ENCODE measurements around the gene EGLN2. TPM values are rescaled to one million over a fixed set of nuclear protein-coding genes. Genes with fewer than 3 reads are reported as not detected.
"Not testable (repeated sequence)": the region's sequence is repeated elsewhere in the genome, so short reads cannot be mapped to it uniquely, and the experiment has no call there.

Gene EGLN2
- total RNA-seq, 1 experiment from 2014 or later: 56.2 TPM

DNA sequence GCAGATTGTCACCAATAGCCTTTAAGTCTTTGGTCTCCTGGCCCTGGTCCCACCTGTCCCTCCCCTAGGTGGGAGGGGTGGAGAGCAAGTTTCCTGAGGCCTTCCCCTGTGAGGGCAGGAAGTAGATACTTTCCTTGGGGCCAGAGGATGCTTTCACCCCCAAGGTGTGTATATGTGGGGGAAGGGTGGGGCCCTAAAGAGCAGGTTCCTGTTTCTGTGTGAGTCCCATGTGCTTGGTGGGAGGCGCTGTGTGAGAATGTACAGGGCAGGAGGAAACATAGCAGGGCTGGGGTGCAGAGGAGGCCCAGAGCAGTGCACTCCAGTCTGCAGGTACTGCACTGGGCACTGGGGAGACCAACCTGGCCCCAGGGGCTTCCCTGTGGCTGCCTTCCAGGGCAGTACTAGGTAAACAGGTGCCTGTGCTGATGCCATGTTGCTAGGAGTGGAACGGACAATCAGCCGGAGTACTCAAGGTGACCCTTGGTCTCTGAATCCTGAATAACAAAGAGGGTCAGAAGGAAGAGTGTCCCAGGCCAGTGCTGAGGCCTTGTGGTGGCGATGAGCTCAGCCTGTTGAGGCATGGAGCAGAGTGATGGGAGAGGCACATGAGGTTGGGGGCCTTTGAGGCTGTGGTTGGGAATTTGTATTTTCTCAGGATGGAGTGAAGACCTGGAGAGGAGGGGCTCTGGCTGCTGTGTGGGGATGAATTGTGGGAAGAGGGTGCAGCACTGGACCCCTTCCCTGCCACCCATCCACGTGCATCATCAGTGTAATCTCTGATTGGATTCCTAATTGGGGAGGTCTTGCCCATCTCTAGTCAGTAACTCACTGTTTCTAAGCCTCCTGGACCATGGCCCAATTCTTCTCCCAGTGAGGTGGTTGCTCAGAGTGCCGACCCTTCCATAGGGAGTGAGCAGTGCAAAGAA, 5.1 kb downstream of the EGLN2 start:
- Histone ChIP-seq H3K9me3 (replicated peaks) (no peaks in the 10 kb centered on the region), H3K4me1 (no peaks in the 10 kb centered on the region), H3K27me3 (no peaks in the 10 kb centered on the region), H3K36me3 (peaks cover 64% of the 10 kb centered on the region), H3K27ac (no peak overlapping the region), H3K4me3 (no peak overlapping the region)
- no peak for DNase-seq

DNA sequence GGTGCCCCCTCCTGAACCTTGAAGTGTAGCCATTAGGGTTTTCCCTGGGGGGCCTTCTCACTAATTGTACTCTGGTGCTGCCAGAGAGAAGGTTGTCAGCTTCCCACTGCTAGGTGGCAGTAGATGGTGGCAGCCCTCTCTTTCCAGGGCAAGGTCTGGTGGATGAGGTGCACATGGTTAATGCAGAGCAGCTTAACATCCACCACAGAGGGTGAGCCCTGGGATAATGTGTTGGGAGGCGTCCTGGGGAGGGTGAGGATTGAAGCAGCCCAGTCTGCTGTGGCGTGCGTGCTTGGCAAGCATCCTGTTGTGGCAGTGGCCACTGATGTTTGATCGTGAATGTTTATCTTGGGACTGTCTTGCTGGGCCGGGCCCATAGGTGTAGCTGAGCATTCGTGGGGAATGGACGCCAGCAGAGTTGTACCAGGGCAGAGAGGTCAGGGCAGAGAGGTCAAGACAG, 5.8 kb downstream of the EGLN2 start:
- no peak for DNase-seq
- no peaks in the 10 kb centered on the region for H3K4me1 ChIP-seq
- no peak overlapping the region for H3K27ac ChIP-seq
- no peaks in the 10 kb centered on the region for H3K9me3 ChIP-seq (replicated peaks)
- H3K4me3 ChIP-seq: no peak overlapping the region
- peaks cover 64% of the 10 kb centered on the region for H3K36me3 ChIP-seq
- H3K27me3 ChIP-seq: no peaks in the 10 kb centered on the region

DNA sequence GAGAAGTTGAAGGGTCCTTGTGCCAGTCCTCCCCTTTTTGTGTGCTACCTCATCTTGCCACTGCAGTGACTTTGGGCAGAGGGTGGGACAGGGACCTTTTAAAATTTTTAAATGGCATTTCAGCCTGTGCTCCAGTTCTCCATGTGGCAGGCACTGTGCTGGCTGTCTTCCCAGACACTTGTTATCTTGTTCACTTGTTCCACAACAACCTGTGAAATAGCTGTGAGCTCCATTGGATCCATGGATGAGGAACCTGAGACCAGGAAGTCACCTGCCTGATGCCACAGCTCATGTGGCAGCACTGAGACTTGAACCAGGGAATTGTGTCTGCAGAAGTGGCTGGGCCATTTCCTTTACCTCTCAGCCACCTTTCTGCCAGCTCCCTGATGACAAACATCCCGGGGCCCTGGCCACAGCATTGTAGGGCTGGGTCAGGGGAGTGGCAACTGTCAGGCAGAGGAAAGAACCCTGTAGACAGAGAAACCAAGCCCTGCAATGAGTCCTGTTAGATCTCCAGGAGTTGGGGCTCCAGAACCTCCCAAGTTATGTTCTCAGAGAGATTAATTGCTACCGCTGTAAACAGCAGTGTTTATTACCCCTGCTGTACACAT, 6.4 kb downstream of the EGLN2 start:
- Histone ChIP-seq H3K36me3 (peaks cover 64% of the 10 kb centered on the region), H3K9me3 (replicated peaks) (no peaks in the 10 kb centered on the region), H3K27me3 (no peaks in the 10 kb centered on the region), H3K4me1 (no peaks in the 10 kb centered on the region), H3K27ac (no peak overlapping the region), H3K4me3 (no peak overlapping the region)
- DNase-seq: no peak

DNA sequence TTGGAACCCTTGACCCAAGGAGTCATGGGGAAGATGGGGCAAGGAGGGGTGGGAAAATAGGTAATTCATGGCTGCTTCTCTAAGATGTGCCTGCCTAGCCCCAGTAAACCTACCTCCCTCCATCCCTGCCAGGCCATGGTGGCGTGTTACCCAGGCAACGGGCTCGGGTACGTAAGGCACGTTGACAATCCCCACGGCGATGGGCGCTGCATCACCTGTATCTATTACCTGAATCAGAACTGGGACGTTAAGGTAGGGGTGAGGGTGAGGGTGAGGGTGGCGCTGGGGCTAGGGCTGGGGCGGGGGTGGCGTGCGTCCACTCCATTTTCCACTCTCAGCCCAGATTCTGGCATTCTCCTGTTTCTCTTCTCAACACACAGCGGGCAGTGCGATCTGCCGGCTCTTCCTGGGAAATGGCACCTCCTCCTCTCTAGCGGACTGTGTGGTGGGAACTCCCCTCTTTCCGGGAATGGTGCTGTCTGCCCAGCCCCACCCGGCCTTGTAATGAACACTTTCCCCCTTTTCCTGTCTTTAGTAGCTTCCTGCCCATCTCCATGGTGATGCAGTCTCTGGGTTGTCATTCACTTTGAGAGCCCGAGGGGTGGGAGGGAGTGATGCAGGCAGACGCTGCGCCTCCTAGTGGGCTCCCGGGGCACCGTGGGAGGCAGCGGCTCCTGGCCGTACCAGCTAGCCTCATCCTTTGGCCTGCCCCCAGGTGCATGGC, 7.6 kb downstream of the EGLN2 start:
- Histone ChIP-seq H3K27me3 (no peaks in the 10 kb centered on the region), H3K36me3 (peaks cover 57% of the 10 kb centered on the region), H3K4me3 (no peak overlapping the region), H3K27ac (no peak overlapping the region), H3K4me1 (no peaks in the 10 kb centered on the region), H3K9me3 (replicated peaks) (no peaks in the 10 kb centered on the region)
- DNase-seq: peak in 1 of 2 experiments; percentile 29

DNA sequence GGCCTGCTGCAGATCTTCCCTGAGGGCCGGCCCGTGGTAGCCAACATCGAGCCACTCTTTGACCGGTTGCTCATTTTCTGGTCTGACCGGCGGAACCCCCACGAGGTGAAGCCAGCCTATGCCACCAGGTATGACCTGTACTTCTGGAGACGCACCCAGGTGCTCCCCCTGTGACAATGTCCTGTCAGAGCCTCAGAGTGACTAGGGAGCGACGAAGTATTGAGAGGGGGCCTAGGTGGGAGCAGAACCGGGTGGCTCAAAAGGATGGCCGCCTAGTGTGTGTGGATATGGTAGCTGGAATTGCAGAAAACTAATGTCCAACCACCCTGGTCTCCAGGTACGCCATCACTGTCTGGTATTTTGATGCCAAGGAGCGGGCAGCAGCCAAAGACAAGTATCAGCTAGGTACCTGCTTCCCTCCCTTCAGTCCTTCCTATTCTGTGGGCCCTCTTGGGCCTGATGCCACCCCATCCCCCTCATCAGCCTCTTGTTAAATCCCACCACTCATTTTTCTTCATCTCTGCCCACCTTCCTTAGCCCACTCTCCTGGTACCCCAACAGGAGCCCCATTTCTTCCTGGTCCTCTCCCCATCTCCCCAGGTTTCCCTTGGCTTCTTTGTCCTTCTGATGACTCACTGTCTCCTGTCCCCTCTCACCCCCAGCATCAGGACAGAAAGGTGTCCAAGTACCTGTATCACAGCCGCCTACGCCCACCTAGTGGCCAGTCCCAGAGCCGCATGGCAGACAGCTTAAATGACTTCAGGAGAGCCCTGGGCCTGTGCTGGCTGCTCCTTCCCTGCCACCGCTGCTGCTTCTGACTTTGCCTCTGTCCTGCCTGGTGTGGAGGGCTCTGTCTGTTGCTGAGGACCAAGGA, 8.4 kb downstream of the EGLN2 start:
- Histone ChIP-seq H3K27me3 (no peaks in the 10 kb centered on the region), H3K36me3 (peaks cover 52% of the 10 kb centered on the region), H3K4me3 (no peak overlapping the region), H3K9me3 (replicated peaks) (no peaks in the 10 kb centered on the region), H3K27ac (no peak overlapping the region), H3K4me1 (no peaks in the 10 kb centered on the region)
- DNase-seq: no peak

DNA sequence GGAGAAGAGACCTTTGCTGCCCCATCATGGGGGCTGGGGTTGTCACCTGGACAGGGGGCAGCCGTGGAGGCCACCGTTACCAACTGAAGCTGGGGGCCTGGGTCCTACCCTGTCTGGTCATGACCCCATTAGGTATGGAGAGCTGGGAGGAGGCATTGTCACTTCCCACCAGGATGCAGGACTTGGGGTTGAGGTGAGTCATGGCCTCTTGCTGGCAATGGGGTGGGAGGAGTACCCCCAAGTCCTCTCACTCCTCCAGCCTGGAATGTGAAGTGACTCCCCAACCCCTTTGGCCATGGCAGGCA, 9.0 kb downstream of the EGLN2 start:
- Histone ChIP-seq H3K27ac (no peak overlapping the region), H3K9me3 (replicated peaks) (no peaks in the 10 kb centered on the region), H3K4me3 (no peak overlapping the region), H3K27me3 (no peaks in the 10 kb centered on the region), H3K4me1 (no peaks in the 10 kb centered on the region), H3K36me3 (peaks cover 48% of the 10 kb centered on the region)
- DNase-seq: no peak

DNA sequence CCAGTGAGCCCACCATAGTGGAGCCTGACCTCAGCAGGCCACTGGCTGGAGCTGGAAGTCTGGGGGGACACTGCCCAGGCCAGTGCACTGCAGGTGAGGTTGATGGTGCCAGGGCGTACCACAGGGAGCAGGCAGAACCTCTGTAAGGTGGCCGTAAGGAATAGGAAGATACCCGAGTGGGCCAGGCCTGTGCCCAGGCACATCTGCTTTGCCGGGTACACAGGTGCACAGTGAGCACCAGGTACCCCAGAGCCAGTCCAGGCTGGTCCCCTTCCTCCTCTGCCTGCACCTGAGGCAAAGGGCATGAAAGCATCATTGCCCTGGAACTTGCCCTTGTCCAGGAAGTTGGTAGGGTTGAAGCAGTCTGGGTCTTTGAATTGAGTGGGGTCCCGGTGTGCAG, 9.5 kb downstream of the EGLN2 start:
- no peaks in the 10 kb centered on the region for H3K27me3 ChIP-seq
- H3K27ac ChIP-seq: no peak overlapping the region
- no peaks in the 10 kb centered on the region for H3K4me1 ChIP-seq
- no peaks in the 10 kb centered on the region for H3K9me3 ChIP-seq (replicated peaks)
- peaks cover 47% of the 10 kb centered on the region for H3K36me3 ChIP-seq
- H3K4me3 ChIP-seq: no peak overlapping the region
- no peak for DNase-seq

DNA sequence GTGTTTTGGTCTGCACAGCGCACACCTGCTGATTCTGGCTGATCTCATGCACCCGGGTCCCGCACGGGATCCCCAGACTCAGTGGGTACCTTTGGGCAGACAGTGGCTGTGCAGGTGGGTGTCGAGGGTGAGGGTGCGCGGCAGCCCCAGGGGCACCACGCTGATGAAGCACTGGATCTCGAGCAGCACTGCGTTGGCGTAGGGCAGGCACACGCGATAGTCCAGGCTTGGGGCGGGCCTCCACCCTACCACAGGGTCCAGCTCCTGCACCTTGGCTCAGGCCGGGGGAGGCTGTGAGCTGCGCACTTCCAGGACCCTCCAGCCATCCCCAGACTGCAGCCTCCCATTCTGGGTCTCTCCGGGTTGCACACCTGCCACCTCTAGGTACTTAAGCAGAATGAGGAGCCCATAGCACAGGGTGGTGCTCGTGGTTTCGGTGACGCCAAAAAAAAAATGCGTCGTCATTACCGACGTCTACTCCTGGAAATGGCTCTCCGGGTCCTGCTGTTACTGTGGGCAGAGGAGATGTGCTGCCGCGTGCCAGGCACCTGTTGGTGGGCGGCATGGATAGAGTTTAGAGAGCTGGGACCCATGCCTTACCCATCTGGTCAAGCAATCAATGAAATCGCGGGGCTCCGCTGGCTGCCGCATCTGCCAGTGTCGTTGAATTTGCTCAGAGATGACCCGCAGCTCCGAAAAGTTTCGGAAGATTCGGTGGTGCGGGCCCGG, 10.5 kb downstream of the EGLN2 start:
- H3K27me3 ChIP-seq: no peaks in the 10 kb centered on the region
- H3K4me3 ChIP-seq: no peak overlapping the region
- no peak for DNase-seq
- no peak overlapping the region for H3K27ac ChIP-seq
- peaks cover 42% of the 10 kb centered on the region for H3K36me3 ChIP-seq
- no peaks in the 10 kb centered on the region for H3K9me3 ChIP-seq (replicated peaks)
- H3K4me1 ChIP-seq: no peaks in the 10 kb centered on the region

DNA sequence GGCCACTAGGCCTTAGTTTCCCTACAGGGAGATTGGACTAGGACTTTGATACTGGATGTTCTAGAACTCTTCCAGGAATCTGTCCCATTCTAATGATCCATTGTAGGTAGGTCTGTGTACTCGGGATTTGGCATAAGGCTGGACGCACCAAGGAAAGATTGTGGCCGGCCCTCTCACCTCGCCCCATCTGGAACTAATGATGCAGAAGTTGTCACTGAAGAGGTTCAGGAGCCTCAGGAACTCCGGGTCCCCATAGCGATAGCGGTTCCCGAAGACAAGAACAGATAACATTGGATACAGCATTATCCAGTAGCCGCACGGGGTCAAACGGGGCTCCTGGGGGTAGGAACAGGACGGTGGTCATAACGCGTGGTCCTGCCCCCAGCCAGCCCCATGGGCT, 11.2 kb downstream of the EGLN2 start:
- Histone ChIP-seq H3K4me1 (no peaks in the 10 kb centered on the region), H3K4me3 (no peak overlapping the region), H3K27me3 (no peaks in the 10 kb centered on the region), H3K27ac (no peak overlapping the region), H3K9me3 (replicated peaks) (no peaks in the 10 kb centered on the region), H3K36me3 (peaks cover 38% of the 10 kb centered on the region)
- DNase-seq: no peak

DNA sequence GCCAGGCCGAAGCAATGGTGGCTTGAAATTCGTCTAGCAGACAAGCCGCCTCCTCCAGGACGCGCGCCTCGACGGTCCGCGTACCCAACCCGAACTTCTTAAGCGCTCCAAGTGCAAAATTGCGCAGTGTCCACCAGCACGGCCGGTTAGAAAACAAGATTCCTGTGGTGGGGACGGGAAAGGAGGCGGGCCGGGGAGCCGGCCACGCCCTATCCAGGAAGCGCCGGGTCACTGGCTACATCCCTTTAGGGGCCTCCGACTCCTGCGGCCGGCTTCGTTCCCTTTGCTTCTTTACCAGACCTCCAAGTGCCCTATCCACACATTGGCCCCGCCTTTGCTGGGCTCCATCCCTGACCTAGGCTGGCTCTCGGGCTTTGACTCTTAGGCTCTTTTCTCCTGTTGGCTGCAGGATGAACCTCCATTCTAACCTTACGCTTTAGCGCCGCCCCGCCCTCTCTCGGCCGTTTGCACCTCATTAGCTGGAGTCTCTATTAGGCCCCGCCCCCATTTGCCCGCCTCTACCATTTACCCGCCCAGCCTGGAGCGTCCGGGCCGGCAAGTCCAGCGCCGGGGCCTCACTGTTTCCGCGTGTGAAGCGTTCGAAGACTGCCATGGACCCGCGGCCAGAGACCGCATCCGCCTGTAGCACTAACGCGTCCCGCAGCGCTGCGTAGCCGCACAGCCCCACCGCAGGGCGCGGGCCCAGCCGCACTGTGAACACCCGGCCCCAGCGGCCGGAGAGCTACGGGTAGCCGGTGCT, 11.8 kb downstream of the EGLN2 start:
- not testable (repeated sequence) for H3K27ac ChIP-seq; H3K4me1 ChIP-seq; H3K9me3 ChIP-seq (replicated peaks); H3K27me3 ChIP-seq; H3K4me3 ChIP-seq; DNase-seq
- peaks cover 33% of the 10 kb centered on the region for H3K36me3 ChIP-seq

DNA sequence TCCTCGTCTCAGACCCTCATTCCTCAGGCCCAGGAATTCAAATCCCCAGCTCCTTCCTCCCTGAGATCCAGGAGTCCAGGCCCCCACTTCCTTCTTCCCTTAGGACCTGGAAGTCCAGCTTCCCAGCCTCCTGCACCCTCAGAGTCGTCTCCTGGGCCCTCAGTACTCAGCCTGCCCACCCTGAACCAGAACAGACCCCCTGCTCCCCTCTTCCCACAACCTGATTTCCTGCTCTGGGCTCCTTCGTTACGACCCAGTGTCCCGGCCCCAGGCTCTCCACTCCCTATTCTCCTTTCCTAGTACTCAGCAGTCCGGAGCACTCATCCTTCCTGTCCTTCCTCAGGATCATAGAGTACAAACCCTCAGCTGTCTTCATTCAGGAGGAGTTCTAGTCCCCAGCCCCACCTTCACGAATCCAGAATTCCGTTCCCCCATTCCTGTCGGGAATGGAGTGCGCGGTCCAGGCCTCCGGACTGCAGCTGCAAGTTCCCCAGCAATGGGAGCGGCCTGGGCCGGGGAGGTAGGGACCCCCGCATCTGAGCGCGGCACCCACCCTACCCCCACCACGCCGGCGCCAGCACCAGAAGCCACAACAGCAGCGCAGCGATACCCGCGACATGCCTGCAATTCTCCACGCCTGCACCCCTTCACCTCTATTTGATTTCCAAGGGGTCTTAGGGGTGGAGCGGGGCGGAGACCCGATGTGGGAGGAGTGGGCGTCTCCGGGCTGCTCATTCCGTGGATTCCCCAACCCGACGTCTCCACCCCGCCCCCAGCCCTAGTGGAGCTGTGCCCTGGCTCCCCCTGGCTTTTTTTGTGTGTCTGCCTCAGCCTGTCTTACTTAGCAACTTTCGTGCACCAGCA, 12.7 kb downstream of the EGLN2 start:
- Histone ChIP-seq H3K36me3 (peaks cover 24% of the 10 kb centered on the region), H3K4me3 (no peak overlapping the region), H3K4me1 (no peaks in the 10 kb centered on the region), H3K27me3 (no peaks in the 10 kb centered on the region), H3K27ac (no peak overlapping the region), H3K9me3 (replicated peaks) (no peaks in the 10 kb centered on the region)
- no peak for DNase-seq

DNA sequence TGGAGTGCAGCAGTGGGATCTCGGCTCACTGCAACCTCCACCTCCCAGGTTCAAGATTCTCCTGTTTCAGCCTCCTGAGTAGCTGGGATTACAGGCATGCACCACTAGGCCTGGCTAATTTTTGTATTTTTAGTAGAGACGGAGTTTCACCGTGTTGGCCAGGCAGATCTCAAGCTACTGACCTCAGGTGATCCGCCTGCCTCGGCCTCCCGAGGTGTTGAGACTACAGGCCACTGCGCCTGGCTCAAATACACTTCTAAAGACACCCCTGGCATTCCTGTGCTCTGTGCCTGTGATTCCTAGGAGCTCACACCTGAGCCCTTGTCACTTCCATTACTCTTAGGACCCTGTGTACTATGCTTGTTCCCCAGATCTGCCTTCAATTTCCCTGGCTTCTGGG, 13.6 kb downstream of the EGLN2 start:
- not testable (repeated sequence) for H3K27me3 ChIP-seq; H3K9me3 ChIP-seq (replicated peaks); H3K4me1 ChIP-seq; DNase-seq; H3K4me3 ChIP-seq; H3K27ac ChIP-seq
- peaks cover 16% of the 10 kb centered on the region for H3K36me3 ChIP-seq

DNA sequence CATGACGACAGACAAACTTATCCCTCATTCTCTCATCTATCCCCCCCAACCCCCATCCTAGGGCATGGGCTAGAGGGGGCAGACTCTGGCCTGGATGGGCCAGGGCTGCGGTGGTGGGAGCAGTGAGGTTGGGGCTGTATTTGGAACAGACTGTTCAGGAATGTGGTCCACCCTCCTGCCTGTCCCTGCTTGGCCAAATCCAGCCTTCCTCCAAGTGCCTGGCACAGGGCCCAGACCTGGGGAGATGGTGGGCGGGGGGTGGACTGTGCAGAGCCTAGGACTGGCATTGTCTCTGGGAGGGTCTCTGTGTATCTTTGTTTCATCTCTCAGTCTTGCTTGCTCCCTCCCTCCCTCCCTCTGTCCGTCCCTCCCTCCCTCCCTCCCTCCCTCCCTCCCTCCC, 14.2 kb downstream of the EGLN2 start:
- no peak overlapping the region for H3K4me3 ChIP-seq
- H3K4me1 ChIP-seq: no peaks in the 10 kb centered on the region
- H3K9me3 ChIP-seq (replicated peaks): no peaks in the 10 kb centered on the region
- DNase-seq: no peak
- no peaks in the 10 kb centered on the region for H3K27me3 ChIP-seq
- H3K27ac ChIP-seq: no peak overlapping the region
- peaks cover 10% of the 10 kb centered on the region for H3K36me3 ChIP-seq
